ENCODE results near the gene CRYGS.

The CRYGS gene

GRCh38 chr3:186538779-186539178 lies 5.4 kb downstream of the CRYGS start:
- TF ChIP-seq, protein P1, sequence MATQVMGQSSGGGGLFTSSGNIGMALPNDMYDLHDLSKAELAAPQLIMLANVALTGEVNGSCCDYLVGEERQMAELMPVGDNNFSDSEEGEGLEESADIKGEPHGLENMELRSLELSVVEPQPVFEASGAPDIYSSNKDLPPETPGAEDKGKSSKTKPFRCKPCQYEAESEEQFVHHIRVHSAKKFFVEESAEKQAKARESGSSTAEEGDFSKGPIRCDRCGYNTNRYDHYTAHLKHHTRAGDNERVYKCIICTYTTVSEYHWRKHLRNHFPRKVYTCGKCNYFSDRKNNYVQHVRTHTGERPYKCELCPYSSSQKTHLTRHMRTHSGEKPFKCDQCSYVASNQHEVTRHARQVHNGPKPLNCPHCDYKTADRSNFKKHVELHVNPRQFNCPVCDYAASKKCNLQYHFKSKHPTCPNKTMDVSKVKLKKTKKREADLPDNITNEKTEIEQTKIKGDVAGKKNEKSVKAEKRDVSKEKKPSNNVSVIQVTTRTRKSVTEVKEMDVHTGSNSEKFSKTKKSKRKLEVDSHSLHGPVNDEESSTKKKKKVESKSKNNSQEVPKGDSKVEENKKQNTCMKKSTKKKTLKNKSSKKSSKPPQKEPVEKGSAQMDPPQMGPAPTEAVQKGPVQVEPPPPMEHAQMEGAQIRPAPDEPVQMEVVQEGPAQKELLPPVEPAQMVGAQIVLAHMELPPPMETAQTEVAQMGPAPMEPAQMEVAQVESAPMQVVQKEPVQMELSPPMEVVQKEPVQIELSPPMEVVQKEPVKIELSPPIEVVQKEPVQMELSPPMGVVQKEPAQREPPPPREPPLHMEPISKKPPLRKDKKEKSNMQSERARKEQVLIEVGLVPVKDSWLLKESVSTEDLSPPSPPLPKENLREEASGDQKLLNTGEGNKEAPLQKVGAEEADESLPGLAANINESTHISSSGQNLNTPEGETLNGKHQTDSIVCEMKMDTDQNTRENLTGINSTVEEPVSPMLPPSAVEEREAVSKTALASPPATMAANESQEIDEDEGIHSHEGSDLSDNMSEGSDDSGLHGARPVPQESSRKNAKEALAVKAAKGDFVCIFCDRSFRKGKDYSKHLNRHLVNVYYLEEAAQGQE (IDR thresholded peaks at IDR 0.05; ENCODE audit: insufficient read depth in 1 of 2, low read depth in 2 of 2, low read length in 2 of 2): no peak
- no peak for TF ChIP-seq POLR2AphosphoS5 (IDR thresholded peaks at IDR 0.05; ENCODE audit: low read depth, low read length)
- no peak for TF ChIP-seq SIN3A (IDR thresholded peaks at IDR 0.05; ENCODE audit: borderline replicate concordance, insufficient read depth, low read length)
- no peak for TF ChIP-seq TAF1 (IDR thresholded peaks at IDR 0.05; ENCODE audit: borderline replicate concordance, insufficient read depth, low read length)
- TF ChIP-seq FOXP2 (optimal IDR thresholded peaks at IDR 0.05; ENCODE audit: borderline replicate concordance, extremely low read depth, extremely low read length, insufficient read depth): no peak

DNA sequence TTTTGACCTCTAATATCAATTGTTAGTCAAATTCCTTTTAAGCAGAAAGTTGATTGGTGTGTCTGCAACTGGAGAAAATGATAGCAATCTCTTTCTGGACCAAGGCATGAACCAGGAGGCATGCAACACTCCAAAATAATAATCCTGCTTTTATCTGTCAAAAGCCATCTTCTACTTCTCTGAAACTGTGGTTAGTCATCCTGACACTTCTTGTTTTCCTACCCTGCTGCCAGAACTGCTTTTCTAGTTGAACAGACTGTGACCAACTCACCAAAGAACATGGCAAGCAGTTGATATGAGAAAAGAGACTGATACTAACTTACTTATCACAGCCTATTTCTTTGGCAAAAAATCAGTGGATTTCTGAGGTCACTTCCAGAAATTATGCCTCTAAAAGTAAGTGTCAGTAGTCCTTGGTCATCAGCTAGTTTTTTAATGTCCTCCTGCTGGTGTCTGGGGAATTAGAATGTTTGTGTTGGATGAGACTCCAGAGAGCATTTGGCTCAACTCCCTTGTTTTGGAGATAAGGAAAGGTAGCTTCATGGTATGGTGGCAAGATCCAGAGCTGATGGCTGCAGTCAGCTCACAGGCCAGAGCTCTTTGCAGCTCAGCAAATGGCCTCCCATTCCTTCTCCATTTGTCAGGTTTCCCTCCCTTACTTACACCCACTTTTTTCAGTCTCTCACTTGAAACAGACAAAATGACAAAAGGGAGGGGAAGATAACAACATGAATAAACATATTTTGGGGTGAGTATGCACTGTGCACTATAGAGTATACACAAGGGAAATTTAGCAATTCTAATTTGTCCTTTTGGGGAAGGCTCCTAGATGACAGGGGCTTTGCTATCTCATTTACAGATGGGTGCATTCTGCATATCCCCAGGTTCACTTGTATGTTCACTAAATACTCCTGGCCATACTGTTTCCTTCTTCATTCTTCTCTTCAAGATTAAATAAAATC lies 7.0 kb downstream of the CRYGS start:
- TF ChIP-seq POLR2AphosphoS5 (IDR thresholded peaks at IDR 0.05; ENCODE audit: low read depth, low read length): no peak
- TF ChIP-seq FOXP2 (optimal IDR thresholded peaks at IDR 0.05; ENCODE audit: borderline replicate concordance, extremely low read depth, extremely low read length, insufficient read depth): no peak
- TF ChIP-seq SIN3A (IDR thresholded peaks at IDR 0.05; ENCODE audit: borderline replicate concordance, insufficient read depth, low read length): no peak
- TF ChIP-seq TAF1 (IDR thresholded peaks at IDR 0.05; ENCODE audit: borderline replicate concordance, insufficient read depth, low read length): no peak

GRCh38 chr3:186534113-186534669 lies 10.0 kb downstream of the CRYGS start:
- TF ChIP-seq SIN3A (IDR thresholded peaks at IDR 0.05; ENCODE audit: borderline replicate concordance, insufficient read depth, low read length): no peak
- TF ChIP-seq POLR2AphosphoS5 (IDR thresholded peaks at IDR 0.05; ENCODE audit: low read depth, low read length): no peak
- TF ChIP-seq TAF1 (IDR thresholded peaks at IDR 0.05; ENCODE audit: borderline replicate concordance, insufficient read depth, low read length): no peak
- TF ChIP-seq, protein P1 (IDR thresholded peaks at IDR 0.05; ENCODE audit: insufficient read depth in 1 of 2, low read depth in 2 of 2, low read length in 2 of 2): no peak
- TF ChIP-seq FOXP2 (optimal IDR thresholded peaks at IDR 0.05; ENCODE audit: borderline replicate concordance, extremely low read depth, extremely low read length, insufficient read depth): no peak

DNA sequence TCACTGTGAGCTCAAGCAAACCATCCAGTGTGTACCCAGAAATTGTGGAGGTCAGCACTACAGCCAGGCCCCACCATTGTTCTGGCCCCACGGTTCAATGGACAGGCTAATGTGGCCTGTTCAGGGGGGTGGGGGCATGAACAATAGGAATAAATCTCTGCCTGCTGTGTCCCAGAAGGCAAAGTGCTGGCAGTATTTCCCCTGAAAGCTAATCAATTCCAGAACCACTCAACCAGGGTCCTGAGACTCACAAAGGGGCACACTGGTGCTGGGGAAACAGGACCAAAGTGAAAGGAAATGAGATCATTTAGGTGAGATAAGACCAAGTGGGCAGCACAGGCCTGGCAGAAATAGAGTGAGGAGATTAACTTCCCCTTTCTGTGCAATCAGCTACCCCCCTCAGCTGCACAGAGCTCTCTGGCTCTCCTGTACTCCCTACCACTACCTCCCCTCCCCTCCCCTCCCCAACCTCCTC lies 11.5 kb downstream of the CRYGS start:
- TF ChIP-seq, protein P1 (IDR thresholded peaks at IDR 0.05; ENCODE audit: insufficient read depth in 1 of 2, low read depth in 2 of 2, low read length in 2 of 2): no peak
- no peak for TF ChIP-seq SIN3A (IDR thresholded peaks at IDR 0.05; ENCODE audit: borderline replicate concordance, insufficient read depth, low read length)

DNA sequence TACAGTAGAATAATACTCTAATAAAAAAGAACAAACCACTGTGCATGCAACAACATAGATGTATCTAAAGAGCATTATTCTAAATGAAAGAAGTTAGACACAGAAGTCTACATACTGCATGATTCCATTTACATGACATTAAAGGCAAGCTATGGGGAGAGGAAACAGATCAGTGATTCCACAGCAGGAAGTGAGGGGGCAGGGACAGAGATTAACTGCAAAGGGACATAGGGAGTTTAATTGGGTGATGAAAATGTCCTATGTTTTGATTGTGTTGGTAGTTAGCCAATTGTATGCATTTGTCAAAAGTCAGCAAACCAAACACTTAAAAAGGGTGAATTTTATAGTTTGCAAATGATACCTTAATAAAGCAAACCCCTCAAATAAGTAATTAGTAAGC lies 13.8 kb downstream of the CRYGS start:
- TF ChIP-seq SIN3A (IDR thresholded peaks at IDR 0.05; ENCODE audit: borderline replicate concordance, insufficient read depth, low read length): no peak
- TF ChIP-seq FOXP2 (optimal IDR thresholded peaks at IDR 0.05; ENCODE audit: borderline replicate concordance, extremely low read depth, extremely low read length, insufficient read depth): no peak
- no peak for TF ChIP-seq TAF1 (IDR thresholded peaks at IDR 0.05; ENCODE audit: borderline replicate concordance, insufficient read depth, low read length)
- TF ChIP-seq, protein P1 (IDR thresholded peaks at IDR 0.05; ENCODE audit: insufficient read depth in 1 of 2, low read depth in 2 of 2, low read length in 2 of 2): no peak
- TF ChIP-seq POLR2AphosphoS5 (IDR thresholded peaks at IDR 0.05; ENCODE audit: low read depth, low read length): no peak
